Upper lobe of left lung (tissue), 4 donors: ENCODE results near the gene TAF4.

Source experiments
- EP300 ChIP-seq, 4 donors: sonication (generic); formaldehyde crosslinking; IDR thresholded peaks; one replicate each; pipeline ENCODE4 v1.5.1; 2017; ENCODE audit warnings: antibody characterized with exemption in 4 of 4, control low read depth in 2 of 4
- POLR2A ChIP-seq, 4 donors: fragments of 450-650 bp; IDR thresholded peaks; one replicate each; pipeline ENCODE4 v1.5.1; 2016 to 2017; ENCODE audit warnings: antibody characterized with exemption in 4 of 4, mild to moderate bottlenecking in 2 of 4
- TF ChIP-seq, protein P1 (sequence below), 6 experiments: fragments of 450-650 bp in 4 of 6; fragments of 200-600 bp in 2 of 6; sonication (generic) in 2 of 6; IDR thresholded peaks; one replicate each; pipeline ENCODE4 v1.5.1; 2016 to 2019; ENCODE audit warnings: antibody characterized with exemption in 6 of 6

DNA sequence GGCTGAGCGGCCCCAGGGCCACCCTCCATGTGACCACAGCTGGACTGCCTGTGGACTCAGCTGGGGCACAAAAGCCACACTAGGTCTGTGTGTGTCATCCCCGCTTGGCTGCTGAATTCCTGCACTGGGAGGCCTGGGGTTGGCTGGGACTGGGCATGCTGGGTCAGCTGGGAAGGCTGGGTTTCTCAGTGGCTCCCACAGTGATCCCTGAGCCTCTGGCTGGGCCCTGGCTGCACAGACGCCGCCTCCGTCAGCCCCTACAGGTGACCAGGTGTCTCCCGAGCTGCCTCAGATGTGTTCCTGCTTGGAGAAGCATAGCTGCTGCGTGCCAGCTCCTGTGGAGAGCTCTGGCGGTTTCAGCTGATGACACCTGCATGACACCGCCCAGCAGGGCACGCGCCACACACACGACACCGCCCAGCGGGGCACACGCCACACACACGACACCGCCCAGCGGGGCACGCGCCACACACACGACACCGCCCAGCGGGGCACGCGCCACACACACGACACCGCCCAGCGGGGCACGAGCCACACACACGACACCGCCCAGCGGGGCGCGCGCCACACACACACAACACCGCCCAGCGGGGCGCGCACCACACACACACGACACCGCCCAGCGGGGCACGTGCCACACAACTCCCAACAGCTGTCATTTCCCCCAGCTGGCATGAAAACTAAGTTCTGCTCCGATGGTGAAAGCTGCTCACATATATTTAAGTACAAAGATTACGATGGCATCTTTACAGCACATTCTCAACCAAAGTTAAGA is 88.8 kb downstream of the TAF4 start:
- TF ChIP-seq, protein P1, sequence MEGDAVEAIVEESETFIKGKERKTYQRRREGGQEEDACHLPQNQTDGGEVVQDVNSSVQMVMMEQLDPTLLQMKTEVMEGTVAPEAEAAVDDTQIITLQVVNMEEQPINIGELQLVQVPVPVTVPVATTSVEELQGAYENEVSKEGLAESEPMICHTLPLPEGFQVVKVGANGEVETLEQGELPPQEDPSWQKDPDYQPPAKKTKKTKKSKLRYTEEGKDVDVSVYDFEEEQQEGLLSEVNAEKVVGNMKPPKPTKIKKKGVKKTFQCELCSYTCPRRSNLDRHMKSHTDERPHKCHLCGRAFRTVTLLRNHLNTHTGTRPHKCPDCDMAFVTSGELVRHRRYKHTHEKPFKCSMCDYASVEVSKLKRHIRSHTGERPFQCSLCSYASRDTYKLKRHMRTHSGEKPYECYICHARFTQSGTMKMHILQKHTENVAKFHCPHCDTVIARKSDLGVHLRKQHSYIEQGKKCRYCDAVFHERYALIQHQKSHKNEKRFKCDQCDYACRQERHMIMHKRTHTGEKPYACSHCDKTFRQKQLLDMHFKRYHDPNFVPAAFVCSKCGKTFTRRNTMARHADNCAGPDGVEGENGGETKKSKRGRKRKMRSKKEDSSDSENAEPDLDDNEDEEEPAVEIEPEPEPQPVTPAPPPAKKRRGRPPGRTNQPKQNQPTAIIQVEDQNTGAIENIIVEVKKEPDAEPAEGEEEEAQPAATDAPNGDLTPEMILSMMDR (IDR thresholded peaks at IDR 0.05), result no peak
- TF ChIP-seq EP300 (IDR thresholded peaks at IDR 0.05) (no peak), POLR2A (IDR thresholded peaks at IDR 0.05) (no peak)
